ENCODE results near the gene ANTKMT. TPM values are rescaled to one million over a fixed set of nuclear protein-coding genes. Genes with fewer than 3 reads are reported as not detected.

Gene ANTKMT
- total and polyA plus RNA-seq, 2 of the 8 experiments (the other 6 are each of a cell fraction or from before 2014, with no cell fraction given) = 26.5 to 26.6 TPM

- no peak for TF ChIP-seq RAD21 (IDR thresholded peaks at IDR 0.05 in 1 of 2, conservative IDR thresholded peaks at IDR 0.05 in 1 of 2; ENCODE audit: low read depth in 2 of 2, low read length in 2 of 2)
Observed at GRCh38 chr16:760065-760464, 39.1 kb downstream of the ANTKMT start (continued).
